ENCODE data around the gene MTRF1. TPM values are rescaled to one million over a fixed set of nuclear protein-coding genes. Genes with fewer than 3 reads are reported as not detected.

MTRF1 gene, protein sequence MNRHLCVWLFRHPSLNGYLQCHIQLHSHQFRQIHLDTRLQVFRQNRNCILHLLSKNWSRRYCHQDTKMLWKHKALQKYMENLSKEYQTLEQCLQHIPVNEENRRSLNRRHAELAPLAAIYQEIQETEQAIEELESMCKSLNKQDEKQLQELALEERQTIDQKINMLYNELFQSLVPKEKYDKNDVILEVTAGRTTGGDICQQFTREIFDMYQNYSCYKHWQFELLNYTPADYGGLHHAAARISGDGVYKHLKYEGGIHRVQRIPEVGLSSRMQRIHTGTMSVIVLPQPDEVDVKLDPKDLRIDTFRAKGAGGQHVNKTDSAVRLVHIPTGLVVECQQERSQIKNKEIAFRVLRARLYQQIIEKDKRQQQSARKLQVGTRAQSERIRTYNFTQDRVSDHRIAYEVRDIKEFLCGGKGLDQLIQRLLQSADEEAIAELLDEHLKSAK
- total RNA-seq, result 13.2 TPM
- long read RNA-seq, partial matches to known transcripts, result 2 of 14 reads
- long read RNA-seq, other reads (novel, unspliced or antisense), result 9 of 14 reads

DNA sequence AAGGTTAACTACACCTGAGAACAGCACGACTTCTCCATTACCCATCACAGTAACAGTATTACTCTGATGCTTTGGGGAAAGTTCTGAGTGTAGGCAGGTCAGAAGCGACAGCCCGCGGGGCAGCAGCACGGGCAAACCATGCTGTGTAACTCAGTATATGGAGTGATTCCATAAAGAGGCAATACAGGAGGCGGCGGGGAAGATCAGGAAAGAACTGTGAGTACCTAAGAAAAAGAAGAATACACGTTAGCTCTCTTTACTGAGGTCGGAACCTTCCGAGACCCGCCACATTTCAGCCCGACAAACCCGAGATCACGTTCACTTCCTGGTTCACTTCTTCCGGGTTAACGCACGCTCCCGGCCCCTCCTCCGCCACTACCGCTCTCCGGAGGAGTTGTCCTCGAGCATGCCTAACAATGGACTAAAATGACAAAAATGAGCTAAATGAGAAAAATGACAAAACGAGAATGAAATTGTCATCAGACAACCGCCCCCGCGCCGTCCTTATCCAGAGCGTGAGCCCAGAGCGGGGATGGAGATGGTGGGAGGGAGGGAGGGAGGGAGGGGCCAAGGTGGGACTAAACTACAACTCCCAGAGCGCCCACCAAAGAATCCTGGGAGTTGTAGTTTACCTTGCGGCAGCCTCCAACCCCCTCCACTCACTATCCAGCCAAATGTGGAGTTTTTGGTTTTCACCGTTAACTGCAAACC, at the start of gene MTRF1:
TSS of gene MTRF1 (minus strand) at position 316 of the 711 bp plus-strand sequence. CDS start 2,669 bp downstream, outside the sequence.
- Histone ChIP-seq H3K9me3 (replicated peaks) (peaks cover 12% of the 10 kb centered on the region), H3K27me3 (ENCODE audit: low read depth) (no peaks in the 10 kb centered on the region), H3K36me3 (peaks cover 23% of the 10 kb centered on the region), H3K4me1 (peaks cover 9% of the 10 kb centered on the region), H3K4me3 (peak within 1 kb of the TSS; percentile 76), H3K27ac (replicated peaks) (peak within 1 kb of the TSS; percentile 87)
- intact Hi-C loops (cut with micrococcal nuclease), result no loop called here
- peak; percentile 78 for DNase-seq
- TF ChIP-seq, protein P1, sequence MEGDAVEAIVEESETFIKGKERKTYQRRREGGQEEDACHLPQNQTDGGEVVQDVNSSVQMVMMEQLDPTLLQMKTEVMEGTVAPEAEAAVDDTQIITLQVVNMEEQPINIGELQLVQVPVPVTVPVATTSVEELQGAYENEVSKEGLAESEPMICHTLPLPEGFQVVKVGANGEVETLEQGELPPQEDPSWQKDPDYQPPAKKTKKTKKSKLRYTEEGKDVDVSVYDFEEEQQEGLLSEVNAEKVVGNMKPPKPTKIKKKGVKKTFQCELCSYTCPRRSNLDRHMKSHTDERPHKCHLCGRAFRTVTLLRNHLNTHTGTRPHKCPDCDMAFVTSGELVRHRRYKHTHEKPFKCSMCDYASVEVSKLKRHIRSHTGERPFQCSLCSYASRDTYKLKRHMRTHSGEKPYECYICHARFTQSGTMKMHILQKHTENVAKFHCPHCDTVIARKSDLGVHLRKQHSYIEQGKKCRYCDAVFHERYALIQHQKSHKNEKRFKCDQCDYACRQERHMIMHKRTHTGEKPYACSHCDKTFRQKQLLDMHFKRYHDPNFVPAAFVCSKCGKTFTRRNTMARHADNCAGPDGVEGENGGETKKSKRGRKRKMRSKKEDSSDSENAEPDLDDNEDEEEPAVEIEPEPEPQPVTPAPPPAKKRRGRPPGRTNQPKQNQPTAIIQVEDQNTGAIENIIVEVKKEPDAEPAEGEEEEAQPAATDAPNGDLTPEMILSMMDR (IDR thresholded peaks at IDR 0.05; ENCODE audit: borderline replicate concordance), result no peak

GRCh38 chr13:41313117-41313516, 49.7 kb upstream of the MTRF1 start:
- Histone ChIP-seq H3K9me3 (replicated peaks) (no peaks in the 10 kb centered on the region), H3K4me1 (peaks cover 55% of the 10 kb centered on the region), H3K4me3 (peak overlapping the region; percentile 96), H3K27ac (replicated peaks) (no peak overlapping the region), H3K27me3 (ENCODE audit: low read depth) (no peaks in the 10 kb centered on the region), H3K36me3 (no peaks in the 10 kb centered on the region)
- TF ChIP-seq, protein P1 (IDR thresholded peaks at IDR 0.05; ENCODE audit: borderline replicate concordance), result no peak
- DNase-seq, result no peak
- intact Hi-C loops (cut with micrococcal nuclease), result no loop called here

- H3K4me3 ChIP-seq, result peak overlapping the region; percentile 96
- peak overlapping the region; percentile 92 for H3K27ac ChIP-seq (replicated peaks)
- intact Hi-C loops (cut with micrococcal nuclease), result no loop called here
- H3K4me1 ChIP-seq, result peaks cover 55% of the 10 kb centered on the region
- no peaks in the 10 kb centered on the region for H3K27me3 ChIP-seq (ENCODE audit: low read depth)
- TF ChIP-seq, protein P1 (IDR thresholded peaks at IDR 0.05; ENCODE audit: borderline replicate concordance), result no peak
- H3K36me3 ChIP-seq, result no peaks in the 10 kb centered on the region
- DNase-seq, result peak; percentile 42
- H3K9me3 ChIP-seq (replicated peaks), result no peaks in the 10 kb centered on the region
Observed at GRCh38 chr13:41312176-41312500, 48.8 kb upstream of the MTRF1 start.

DNA sequence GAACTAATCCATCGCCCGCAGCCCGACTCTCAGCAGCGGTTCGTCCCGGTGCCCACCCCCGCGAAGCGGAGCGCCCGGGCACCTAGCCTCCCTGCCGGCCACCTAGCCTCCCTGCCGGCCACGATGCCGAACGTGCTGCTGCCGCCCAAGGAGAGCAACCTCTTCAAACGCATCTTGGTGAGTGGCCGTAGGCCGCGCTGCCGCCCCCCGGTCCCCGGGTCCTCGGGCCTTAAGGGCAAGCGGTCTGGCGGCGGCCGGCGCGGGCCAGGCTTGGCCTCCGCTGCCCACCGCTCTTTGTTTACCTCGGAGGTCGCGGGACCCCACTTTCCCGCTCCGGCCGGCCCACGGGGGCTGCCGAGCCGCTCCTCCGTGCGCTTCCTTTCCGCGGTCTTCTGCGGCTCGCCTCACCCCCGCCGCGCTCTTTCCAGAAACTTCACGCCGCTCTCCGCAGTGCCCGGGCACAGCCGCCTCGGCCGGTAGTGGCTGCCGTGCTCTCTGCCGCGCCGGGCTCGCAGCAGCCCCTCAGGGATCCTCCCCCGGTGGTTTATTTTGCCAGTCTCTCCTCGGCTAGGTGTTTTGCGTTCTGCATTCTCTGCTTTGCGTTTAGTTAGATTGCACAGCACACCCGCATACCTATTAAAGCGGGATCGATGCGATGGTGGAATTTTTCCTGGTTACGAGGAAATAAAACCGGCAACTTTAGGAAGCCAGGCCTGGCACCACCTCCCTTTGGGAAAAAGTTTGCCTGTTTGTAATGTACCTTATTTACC, 48.2 kb upstream of the MTRF1 start:
- H3K9me3 ChIP-seq (replicated peaks), result no peaks in the 10 kb centered on the region
- H3K4me1 ChIP-seq, result peaks cover 55% of the 10 kb centered on the region
- H3K4me3 ChIP-seq, result peak overlapping the region; percentile 96
- TF ChIP-seq, protein P1 (IDR thresholded peaks at IDR 0.05; ENCODE audit: borderline replicate concordance), result peak; percentile 35
- DNase-seq, result peak; percentile 29
- no peaks in the 10 kb centered on the region for H3K36me3 ChIP-seq
- no peaks in the 10 kb centered on the region for H3K27me3 ChIP-seq (ENCODE audit: low read depth)
- peak overlapping the region; percentile 92 for H3K27ac ChIP-seq (replicated peaks)
- intact Hi-C loops (cut with micrococcal nuclease), result no loop called here

DNA sequence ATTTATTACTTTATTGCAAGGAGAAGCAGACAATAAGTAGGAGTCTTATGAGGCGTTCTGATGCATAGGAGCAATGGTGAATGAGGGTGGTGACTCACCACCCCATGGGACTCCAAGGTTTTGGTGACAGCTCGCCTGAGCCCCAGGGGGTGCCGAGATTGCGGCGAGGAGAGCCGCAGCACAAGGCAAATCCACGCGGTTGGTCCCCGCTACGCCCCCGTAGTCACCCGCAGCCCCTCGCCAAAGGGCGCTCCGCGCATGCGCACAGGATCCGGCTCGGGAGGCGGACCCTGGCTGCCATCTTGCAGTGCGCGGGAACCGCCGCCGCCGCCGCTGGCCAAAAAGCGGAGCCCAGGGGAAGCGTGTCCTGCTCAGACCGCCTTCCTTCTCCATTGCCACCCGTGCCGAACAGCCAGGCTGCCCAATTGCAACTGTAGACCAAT, 47.6 kb upstream of the MTRF1 start, which contains the start of gene NAA16:
TSS of gene NAA16 (plus strand) at position 305 of the 443 bp plus-strand sequence. CDS start 262 bp downstream, outside the sequence.
- Histone ChIP-seq H3K27me3 (ENCODE audit: low read depth) (no peaks in the 10 kb centered on the region), H3K36me3 (no peaks in the 10 kb centered on the region), H3K27ac (replicated peaks) (peak within 1 kb of the TSS; percentile 92), H3K4me3 (peak within 1 kb of the TSS; percentile 96), H3K4me1 (peaks cover 54% of the 10 kb centered on the region), H3K9me3 (replicated peaks) (no peaks in the 10 kb centered on the region)
- TF ChIP-seq, protein P1 (IDR thresholded peaks at IDR 0.05; ENCODE audit: borderline replicate concordance), result no peak
- peak; percentile 93 for DNase-seq
- intact Hi-C loops (cut with micrococcal nuclease), result no loop called here

Measured in left ventricle myocardium inferior (tissue), 1 donor.